Adrenal gland (tissue), 12 donors: Measurements from ENCODE around the gene MCTP1. TPM values are rescaled to one million over a fixed set of nuclear protein-coding genes. Genes with fewer than 3 reads are reported as not detected.
"Not testable (repeated sequence)": the region's sequence is repeated elsewhere in the genome, so short reads cannot be mapped to it uniquely, and the experiment has no call there.

Experiments
- DNase-seq, 7 donors: peaks; one replicate each; pipeline ENCODE4 v3.0.0-alpha.2; 2019 to 2020
- H3K27ac ChIP-seq, 5 donors: fragments of 200-600 bp; sonication (generic) in 4 of 5; 1 replicate in 3 of 5; 2 replicates in 2 of 5; pipeline versions ENCODE4 v1.5.1 to v1.8.0; 2016 to 2020; ENCODE audit warnings: mild to moderate bottlenecking in 1 of 5
- H3K27me3 ChIP-seq: fragments of 200-600 bp; 2 replicates; pipeline ENCODE4 v1.8.0; 2021
- H3K36me3 ChIP-seq, 2 donors: fragments of 200-600 bp; replicated peaks in 1 of 2; 1 replicate in 1 of 2; 2 replicates in 1 of 2; pipeline versions ENCODE4 v1.5.1 to v1.8.0; 2018 to 2022
- H3K4me1 ChIP-seq, 2 donors: fragments of 200-600 bp; replicated peaks in 1 of 2; 1 replicate in 1 of 2; 2 replicates in 1 of 2; pipeline versions ENCODE4 v1.5.1 to v1.8.0; 2018 to 2021
- H3K4me3 ChIP-seq, 4 donors: fragments of 200-600 bp; sonication (generic) in 3 of 4; one replicate each; pipeline ENCODE4 v1.5.1; 2016 to 2018
- H3K9me3 ChIP-seq, 3 donors: fragments of 200-600 bp; sonication (generic) in 1 of 3; replicated peaks in 1 of 3; 1 replicate in 2 of 3; 2 replicates in 1 of 3; pipeline versions ENCODE4 v1.5.1 to v1.8.0; 2016 to 2021
- CTCF ChIP-seq, 6 experiments: fragments of 450-650 bp in 4 of 6; fragments of 200-600 bp in 2 of 6; sonication (generic) in 1 of 6; IDR thresholded peaks; 1 replicate in 5 of 6; 2 replicates in 1 of 6; pipeline versions ENCODE4 v1.5.1 to v1.8.0; 2016 to 2021; ENCODE audit warnings: antibody characterized with exemption in 6 of 6, mild to moderate bottlenecking in 2 of 6, moderate library complexity in 1 of 6
- POLR2A ChIP-seq, 2 donors: fragments of 450-650 bp; IDR thresholded peaks; one replicate each; pipeline ENCODE4 v1.6.1; 2017; ENCODE audit warnings: antibody characterized with exemption in 2 of 2, mild to moderate bottlenecking in 2 of 2, moderate library complexity in 1 of 2
- WGBS, 4 donors: extraction: QIAGEN DNeasy Blood & Tissue Kit in 2 of 4; methylation state at CpG; one replicate each; pipeline versions ENCODE4 v1.1.5 to v1.1.7; 2013 to 2017; 5-methylcytosine and 5-hydroxymethylcytosine counted together
- intact Hi-C, 2 donors: fragments of 100-400 bp; cut with DNase I; formaldehyde crosslinking; loops; one replicate each; pipeline versions ENCODE4 v1.14.1 to v1.15.0; 2022 to 2023
- polyA plus RNA-seq, 3 donors: library from polyadenylated mRNA; stranded (reverse); fragments of 200-250 nt in 2 of 3; fragments of 350-450 nt in 1 of 3; fragmentation: Illumina TruSeq in 1 of 3; extraction: RNeasy Lipid Tissue Mini Kit (QIAGEN cat#74804) in 1 of 3; gene quantifications; one replicate each; pipeline ENCODE4 v1.2.3, GENCODE V29; 2013 to 2014
- total RNA-seq, 9 donors: library from RNA; depleted of rRNA in 4 of 9; stranded (reverse); fragments of >200 nt in 4 of 9; fragments of 120-200 nt in 1 of 9; fragmentation: NEBNext Ultra II Directional in 1 of 9; extraction: Animal tissue kit (Norgen Biotek cat#: 25700) in 1 of 9; gene quantifications; one replicate each; pipeline versions ENCODE4 v1.1.0 to v1.2.4, GENCODE V29; 2013 to 2023
- donor health status: healthy with polysubstance abuse.
- donor health status: Bipolar disorder and iron deficiency.
- donor health status: DM: yes; HTN: yes; CAD: no.
- donor health status: DM: no; HTN: no; CAD: no.
- donor health status: DM: no; HTN: no; CAD: no.
- donor health status: DM: yes; HTN: yes; CAD: no.

Gene MCTP1
- total and polyA plus RNA-seq, 12 donors, result 1.2 to 20.1 (median 5.1) TPM

GRCh38 chr5:95148453-95148852 lies 136.4 kb downstream of the MCTP1 start:
- Histone ChIP-seq H3K27ac (no peak overlapping the region), H3K27me3 (no peaks in the 10 kb centered on the region), H3K9me3 (peaks cover 0 to 2% (median 0%) of the 10 kb centered on the region in 3 donors), H3K36me3 (no peaks in the 10 kb centered on the region), H3K4me3 (no peak overlapping the region), H3K4me1 (no peaks in the 10 kb centered on the region)
- no peak for TF ChIP-seq POLR2A (IDR thresholded peaks at IDR 0.05)
- no peak for TF ChIP-seq CTCF (IDR thresholded peaks at IDR 0.05)
- intact Hi-C loops, result no loop called here
- DNase-seq, result no peak

GRCh38 chr5:95143858-95144257 lies 141.0 kb downstream of the MCTP1 start:
- H3K4me3 ChIP-seq, H3K36me3 ChIP-seq, DNase-seq, H3K27ac ChIP-seq, H3K27me3 ChIP-seq, H3K4me1 ChIP-seq, intact Hi-C loops, H3K9me3 ChIP-seq: not testable (repeated sequence)
- WGBS, 4 donors, result 72 to 80% (median 74%) methylated on average over 2 of the region's 2 CpGs

DNA sequence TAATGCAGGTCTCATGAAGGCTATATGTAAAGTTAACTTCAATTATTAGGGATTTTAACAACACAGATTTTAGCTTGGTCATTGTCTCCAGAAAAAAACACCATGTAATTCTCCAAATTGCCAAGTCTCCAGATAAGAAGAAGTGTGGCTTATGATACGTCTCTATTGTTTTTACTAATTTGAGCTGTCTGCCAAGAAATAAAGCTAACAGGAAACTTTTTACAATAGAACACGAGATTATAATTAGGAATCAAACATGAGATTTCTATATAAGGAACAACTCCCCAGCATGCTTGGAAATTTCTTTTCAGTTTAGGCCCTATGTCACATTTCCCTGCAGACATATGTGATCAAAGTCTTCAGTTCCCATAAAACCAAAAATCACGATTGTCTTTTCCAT lies 142.7 kb downstream of the MCTP1 start:
- no peak overlapping the region for H3K27ac ChIP-seq
- intact Hi-C loops, result no loop called here
- no peak for TF ChIP-seq POLR2A (IDR thresholded peaks at IDR 0.05)
- no peak for TF ChIP-seq CTCF (IDR thresholded peaks at IDR 0.05)

GRCh38 chr5:95141141-95141540 lies 143.8 kb downstream of the MCTP1 start:
- 80 to 88% (median 82%) methylated on average over 3 of the region's 3 CpGs for WGBS, 4 donors
- H3K36me3 ChIP-seq, result no peaks in the 10 kb centered on the region
- H3K4me1 ChIP-seq, result no peaks in the 10 kb centered on the region
- DNase-seq, result no peak
- no peaks in the 10 kb centered on the region for H3K27me3 ChIP-seq
- no peaks in the 10 kb centered on the region for H3K9me3 ChIP-seq
- intact Hi-C loops, result no loop called here
- H3K4me3 ChIP-seq, result no peak overlapping the region
- TF ChIP-seq CTCF (IDR thresholded peaks at IDR 0.05) (no peak), POLR2A (IDR thresholded peaks at IDR 0.05) (no peak)
- no peak overlapping the region for H3K27ac ChIP-seq

More for the DNA sequence above, 142.7 kb downstream of the MCTP1 start:
- Histone ChIP-seq H3K36me3 (no peaks in the 10 kb centered on the region), H3K4me3 (no peak overlapping the region), H3K4me1 (no peaks in the 10 kb centered on the region), H3K9me3 (no peaks in the 10 kb centered on the region), H3K27me3 (no peaks in the 10 kb centered on the region)
- no peak for DNase-seq
- 50 to 56% (median 53%) methylated on average over 3 of the region's 3 CpGs for WGBS, 4 donors

DNA sequence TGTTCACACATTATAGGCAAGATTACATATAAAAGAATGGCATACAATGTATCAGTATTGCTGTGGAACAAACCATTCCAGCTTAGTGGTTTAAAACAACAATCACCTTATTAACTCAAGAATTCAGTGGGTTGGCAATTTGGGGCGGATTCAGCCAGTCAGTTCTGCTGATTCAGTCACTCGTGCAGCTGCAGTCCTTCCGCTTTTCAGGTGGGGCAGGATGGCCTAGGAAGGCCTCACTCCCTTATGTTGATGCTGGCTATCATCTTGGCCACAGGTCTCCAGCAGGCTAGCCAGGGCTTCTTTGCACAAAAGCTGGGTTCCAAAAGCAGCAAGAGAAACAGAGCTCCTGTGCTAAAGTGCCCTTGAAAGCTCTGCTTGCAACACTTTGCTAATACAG lies 150.6 kb downstream of the MCTP1 start:
- intact Hi-C loops, result no loop called here
- Histone ChIP-seq H3K27ac (no peak overlapping the region), H3K9me3 (no peaks in the 10 kb centered on the region), H3K36me3 (no peaks in the 10 kb centered on the region), H3K4me1 (no peaks in the 10 kb centered on the region), H3K27me3 (no peaks in the 10 kb centered on the region), H3K4me3 (no peak overlapping the region)
- TF ChIP-seq POLR2A (IDR thresholded peaks at IDR 0.05) (no peak), CTCF (IDR thresholded peaks at IDR 0.05) (no peak)
- 62 to 90% (median 76%) methylated on average over 3 of the region's 3 CpGs for WGBS, 4 donors
- DNase-seq, result no peak
